Activated CD4-positive, alpha-beta T cell treated with anti-CD3 and anti-CD28 coated beads for 36 hours (primary cell): ENCODE data around the gene C17orf75. TPM values are rescaled to one million over a fixed set of nuclear protein-coding genes. Genes with fewer than 3 reads are reported as not detected.

ENCODE experiments used
- ATAC-seq: fragments of 200-7000 bp; cut with Tn5 transposase; one replicate; pipeline ENCODE4 v1.10.0; 2021; ENCODE audit warnings: mild to moderate bottlenecking, moderate library complexity
- CTCF ChIA-PET: fragments of 350-600 bp; sonication (Branson Sonifier 250); formaldehyde crosslinking; loops from one replicate; lab custom pipeline; 2021; ENCODE audit warnings: antibody characterized with exemption; lab: Charles Lee
- POLR2A ChIA-PET: fragments of 350-600 bp; sonication (Branson Sonifier 250); formaldehyde crosslinking; loops from one replicate; lab custom pipeline; 2021; ENCODE audit warnings: antibody characterized with exemption, inconsistent platforms; lab: Charles Lee
- DNase-seq: peaks from one replicate; pipeline ENCODE4 v3.0.0-alpha.2; 2020
- H3K27ac Mint-ChIP-seq: one replicate; pipeline ENCODE4 v1.8.0; 2021; ENCODE audit warnings: mixed read lengths
- H3K27me3 Mint-ChIP-seq: one replicate; pipeline ENCODE4 v1.8.0; 2021; ENCODE audit warnings: mixed read lengths
- H3K36me3 Mint-ChIP-seq: one replicate; pipeline ENCODE4 v1.8.0; 2021; ENCODE audit warnings: low read depth, mixed read lengths
- H3K4me1 Mint-ChIP-seq: one replicate; pipeline ENCODE4 v1.8.0; 2021; ENCODE audit warnings: mixed read lengths
- H3K4me3 Mint-ChIP-seq: one replicate; pipeline ENCODE4 v1.8.0; 2021; ENCODE audit warnings: mild to moderate bottlenecking, moderate library complexity, mixed read lengths
- H3K9me3 Mint-ChIP-seq: one replicate; pipeline ENCODE4 v1.8.0; 2021; ENCODE audit warnings: low read depth, mixed read lengths
- intact Hi-C, 2 experiments: fragments of 100-400 bp; cut with DNase I in 1 of 2; cut with micrococcal nuclease in 1 of 2; formaldehyde crosslinking; loops; one replicate each; pipeline versions ENCODE4 v1.14.2 to v1.15.1; 2022 to 2024; cut with DNase I, micrococcal nuclease
- total RNA-seq, 2 experiments: library from RNA; stranded (reverse); gene quantifications; one replicate each; pipeline ENCODE4 v1.2.3, GENCODE V29; 2021

C17orf75 gene
- total RNA-seq, 2 experiments from 2014 or later = 21.9 to 34.0 TPM

DNA sequence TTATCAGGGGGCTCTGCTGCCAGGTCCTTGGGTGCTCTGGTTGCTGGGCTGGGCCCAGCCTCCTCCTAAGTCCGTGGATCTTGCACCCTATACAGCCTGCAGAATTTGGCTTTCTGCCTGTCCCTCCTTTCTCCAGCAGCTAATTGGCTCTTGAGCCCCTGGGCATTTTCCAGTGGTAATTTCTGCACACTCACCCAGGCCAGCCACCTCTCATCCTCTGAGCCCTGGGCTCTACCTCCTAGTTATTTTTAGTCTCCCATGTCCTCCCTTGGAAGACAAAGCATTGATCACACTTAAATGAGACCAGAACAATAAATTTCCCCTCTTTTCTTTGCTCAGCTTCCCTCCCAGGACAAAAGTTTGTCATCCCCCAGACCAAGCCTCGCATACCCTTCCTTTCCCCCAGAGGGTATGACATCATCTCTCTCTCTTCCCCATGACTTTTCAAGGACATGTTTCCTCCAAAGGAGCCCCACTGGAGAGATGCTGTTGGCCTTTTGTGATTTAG lies 38.1 kb downstream of the C17orf75 start:
- Mint-ChIP-seq H3K4me1 (no peaks in the 10 kb centered on the region), H3K9me3 (no peaks in the 10 kb centered on the region)

DNA sequence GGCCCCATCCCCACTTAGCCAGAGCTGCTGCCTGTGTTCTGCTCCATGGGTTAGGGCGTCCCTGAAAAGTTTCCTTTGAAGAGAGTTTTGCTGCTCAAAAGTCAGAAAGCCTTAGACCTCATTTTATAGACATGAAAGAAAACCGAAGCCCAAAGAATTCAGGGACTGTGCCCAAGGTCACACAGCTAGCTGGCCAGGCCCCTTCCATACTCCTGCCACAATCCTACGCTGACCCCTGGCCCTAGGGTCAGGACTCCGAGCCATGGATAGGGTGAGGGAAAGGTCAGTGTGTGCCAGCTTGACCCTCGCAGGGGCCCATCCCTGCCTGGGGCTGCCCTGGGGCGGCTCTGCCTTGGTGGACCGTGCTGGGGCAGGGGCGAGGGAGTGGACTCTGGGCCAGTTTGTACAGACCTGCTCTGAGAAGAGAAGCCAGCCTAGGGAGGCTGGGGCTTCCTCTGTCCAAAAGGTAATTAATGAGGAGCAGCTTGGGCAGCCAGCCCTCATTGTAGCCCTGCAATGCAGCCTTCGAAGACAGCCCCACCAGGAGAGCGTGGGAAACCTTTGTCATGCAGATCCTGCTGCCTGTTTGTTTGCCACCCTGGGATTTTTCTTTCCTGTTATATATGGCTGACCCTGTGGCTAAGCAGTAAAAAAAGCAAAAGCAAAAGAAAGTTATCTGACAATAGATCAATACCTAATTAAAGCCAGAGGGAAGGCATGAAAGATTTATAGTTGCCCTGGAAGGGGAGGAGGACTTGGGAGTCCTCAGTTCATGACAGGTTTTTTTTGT lies 38.9 kb downstream of the C17orf75 start:
- Mint-ChIP-seq H3K4me1 (no peaks in the 10 kb centered on the region), H3K9me3 (no peaks in the 10 kb centered on the region), H3K4me3 (no peak overlapping the region), H3K27ac (no peak overlapping the region), H3K36me3 (no peaks in the 10 kb centered on the region), H3K27me3 (no peaks in the 10 kb centered on the region)
- intact Hi-C loops = no loop called here
- ChIA-PET POLR2A (no interaction called here), CTCF (no interaction called here)
- DNase-seq (no peak), ATAC-seq (no peak)

More for the DNA sequence above, 38.1 kb downstream of the C17orf75 start:
- ATAC-seq (no peak), DNase-seq (no peak)
- ChIA-PET POLR2A (no interaction called here), CTCF (interaction anchor here (0.7 kb wide), 1 partner anchor 48 kb away, joined by 4 read pairs; no protein-coding TSS in a partner anchor)
- intact Hi-C loops = no loop called here
- H3K36me3 Mint-ChIP-seq = no peaks in the 10 kb centered on the region
- H3K27me3 Mint-ChIP-seq = no peaks in the 10 kb centered on the region
- no peak overlapping the region for H3K4me3 Mint-ChIP-seq
- H3K27ac Mint-ChIP-seq = no peak overlapping the region

DNA sequence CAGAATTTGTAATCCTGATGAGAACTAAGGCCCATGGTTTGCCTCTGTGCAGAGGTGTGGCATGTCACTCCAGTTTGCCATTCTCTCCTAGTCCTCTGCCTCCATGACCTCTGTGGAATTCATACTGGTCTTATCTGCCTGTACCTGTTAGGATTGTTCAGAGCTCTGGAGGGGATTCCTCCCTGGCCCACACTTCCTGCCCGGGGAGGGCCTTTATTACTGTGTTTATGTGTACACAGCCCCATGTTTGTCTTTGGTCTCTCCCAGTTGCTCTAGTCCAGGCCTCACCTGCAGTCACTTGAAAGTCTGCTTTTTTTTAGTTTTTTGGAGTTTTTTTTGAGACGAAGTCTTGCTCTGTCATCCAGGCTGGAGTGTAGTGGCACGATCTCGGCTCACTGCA lies 39.9 kb downstream of the C17orf75 start:
- no peak overlapping the region for H3K4me3 Mint-ChIP-seq
- ChIA-PET CTCF (no interaction called here), POLR2A (no interaction called here)
- H3K27ac Mint-ChIP-seq = no peak overlapping the region
- H3K9me3 Mint-ChIP-seq = no peaks in the 10 kb centered on the region
- H3K36me3 Mint-ChIP-seq = no peaks in the 10 kb centered on the region
- ATAC-seq (no peak), DNase-seq (no peak)
- H3K27me3 Mint-ChIP-seq = no peaks in the 10 kb centered on the region
- no peaks in the 10 kb centered on the region for H3K4me1 Mint-ChIP-seq
- intact Hi-C loops = no loop called here

DNA sequence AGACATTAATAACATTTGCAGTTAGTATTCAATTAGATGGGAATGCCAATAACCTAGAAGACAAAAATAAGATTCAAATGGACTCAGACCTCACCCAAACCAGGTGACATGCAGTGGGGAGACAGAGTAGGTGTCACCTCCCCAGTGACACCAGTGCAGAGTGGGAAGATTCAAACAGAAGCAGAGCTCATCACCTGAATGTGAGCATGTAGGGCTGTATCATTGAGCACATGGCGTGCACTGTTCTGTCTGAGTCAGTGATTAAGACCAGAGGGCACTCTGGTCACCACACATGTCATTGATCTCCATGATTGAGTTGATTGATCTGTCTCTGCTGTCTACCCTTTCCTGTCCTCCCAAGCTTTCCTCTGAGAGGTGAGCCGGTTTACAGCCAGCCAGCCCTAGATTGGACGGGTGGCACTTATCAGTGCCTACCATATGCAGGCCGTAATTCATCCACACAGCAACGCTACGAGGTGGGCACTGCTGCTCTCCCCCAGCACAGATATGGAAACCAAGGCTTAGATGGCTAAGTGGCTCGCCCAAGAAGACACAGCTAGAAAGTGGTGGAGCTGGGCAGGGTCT lies 42.3 kb downstream of the C17orf75 start:
- H3K36me3 Mint-ChIP-seq = no peaks in the 10 kb centered on the region
- DNase-seq (no peak), ATAC-seq (no peak)
- H3K27ac Mint-ChIP-seq = no peak overlapping the region
- CTCF ChIA-PET = interaction anchor here (0.7 kb wide), 1 partner anchor 15 kb away, joined by 3 read pairs; no protein-coding TSS in a partner anchor
- H3K9me3 Mint-ChIP-seq = no peaks in the 10 kb centered on the region
- POLR2A ChIA-PET = no interaction called here
- H3K4me1 Mint-ChIP-seq = no peaks in the 10 kb centered on the region
- H3K4me3 Mint-ChIP-seq = no peak overlapping the region
- intact Hi-C loops = no loop called here
- no peaks in the 10 kb centered on the region for H3K27me3 Mint-ChIP-seq

DNA sequence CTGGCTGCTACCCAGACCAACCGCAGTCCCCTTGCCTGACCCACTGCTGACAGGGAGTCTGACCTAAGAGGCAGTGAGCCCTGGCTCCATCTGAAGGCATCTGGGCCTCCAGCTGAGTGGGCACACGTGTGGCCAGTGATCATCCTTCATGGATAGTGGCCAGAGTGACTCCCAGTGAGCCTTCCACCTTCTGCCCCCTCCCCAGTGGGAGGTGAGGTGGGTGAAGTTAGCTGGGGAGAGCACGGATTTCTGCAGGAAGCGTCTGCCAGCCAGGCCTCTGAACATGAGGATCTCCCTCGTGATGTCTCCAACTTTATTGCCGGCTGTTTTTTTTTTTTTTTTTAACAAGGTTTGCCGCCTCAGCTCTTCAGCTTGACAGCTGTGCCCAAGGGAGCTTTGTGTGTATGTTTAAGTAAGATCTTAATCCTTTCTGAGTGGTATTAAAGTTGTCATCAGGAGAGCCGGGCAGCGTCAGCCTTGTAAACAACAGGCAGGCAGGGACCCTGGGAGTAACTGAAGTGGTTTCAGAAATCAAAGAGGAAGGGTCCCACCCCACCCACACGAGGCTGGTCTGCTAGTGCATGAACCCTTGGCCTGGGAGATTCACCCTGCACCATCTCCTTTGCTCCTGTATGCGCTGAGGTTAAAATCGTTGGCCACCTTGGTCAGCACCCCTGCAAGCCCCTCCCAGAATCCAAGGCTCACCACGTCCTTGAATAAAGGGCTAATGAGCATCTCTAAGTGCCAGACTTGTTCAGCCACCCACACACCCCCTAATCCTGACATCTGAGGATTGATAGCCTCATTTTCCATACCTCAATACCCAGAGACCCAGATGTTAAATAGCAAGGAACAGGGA lies 43.0 kb downstream of the C17orf75 start:
- Mint-ChIP-seq H3K27ac (no peak overlapping the region), H3K27me3 (no peaks in the 10 kb centered on the region), H3K9me3 (no peaks in the 10 kb centered on the region), H3K36me3 (no peaks in the 10 kb centered on the region), H3K4me3 (no peak overlapping the region), H3K4me1 (no peaks in the 10 kb centered on the region)
- ATAC-seq = no peak
- ChIA-PET CTCF (no interaction called here), POLR2A (no interaction called here)
- intact Hi-C loops = no loop called here
- DNase-seq = no peak

DNA sequence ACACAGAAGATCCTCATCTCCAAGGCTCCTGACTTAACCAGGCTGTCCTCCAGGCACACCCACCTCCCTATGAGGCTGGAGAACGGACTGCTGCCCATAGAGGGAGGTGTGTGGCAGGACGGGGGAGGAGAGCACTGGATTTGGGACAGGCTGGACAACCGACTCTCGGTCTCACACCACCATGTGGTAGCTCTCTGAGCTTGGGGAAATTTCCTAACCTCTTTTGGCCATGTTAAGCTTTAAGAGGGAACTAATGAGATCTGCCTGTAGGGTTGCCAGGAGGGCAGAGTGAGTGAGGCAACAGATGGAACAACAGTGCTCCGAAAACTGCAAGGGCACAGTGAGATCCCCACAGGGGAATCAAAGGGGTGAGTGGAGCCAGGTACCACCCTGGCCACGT lies 43.7 kb downstream of the C17orf75 start:
- Mint-ChIP-seq H3K27ac (no peak overlapping the region), H3K9me3 (no peaks in the 10 kb centered on the region), H3K27me3 (no peaks in the 10 kb centered on the region), H3K4me3 (no peak overlapping the region), H3K4me1 (no peaks in the 10 kb centered on the region), H3K36me3 (no peaks in the 10 kb centered on the region)
- no peak for DNase-seq
- ATAC-seq = no peak
- intact Hi-C loops = no loop called here
- ChIA-PET CTCF (no interaction called here), POLR2A (no interaction called here)

DNA sequence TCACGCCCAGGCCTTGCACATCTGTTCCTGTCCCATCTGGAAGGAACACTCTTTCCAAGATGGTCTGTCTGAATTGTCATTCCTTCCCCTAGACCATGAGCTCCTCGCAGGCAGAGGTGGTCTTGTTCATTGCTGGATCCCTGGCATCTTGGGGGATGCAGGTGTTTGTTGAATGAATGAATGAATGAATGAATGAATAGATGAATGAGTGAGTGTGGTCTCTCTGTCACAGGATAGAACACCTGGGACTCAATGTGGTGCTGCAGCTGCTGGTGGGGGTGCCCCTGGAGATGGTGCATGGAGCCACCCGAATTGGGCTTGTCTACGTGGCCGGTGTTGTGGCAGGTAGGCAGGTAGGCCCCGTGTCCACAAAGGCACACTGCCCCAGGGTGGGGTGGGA lies 44.1 kb downstream of the C17orf75 start:
- Mint-ChIP-seq H3K4me1 (no peaks in the 10 kb centered on the region), H3K9me3 (no peaks in the 10 kb centered on the region)
- CTCF ChIA-PET = no interaction called here

DNA sequence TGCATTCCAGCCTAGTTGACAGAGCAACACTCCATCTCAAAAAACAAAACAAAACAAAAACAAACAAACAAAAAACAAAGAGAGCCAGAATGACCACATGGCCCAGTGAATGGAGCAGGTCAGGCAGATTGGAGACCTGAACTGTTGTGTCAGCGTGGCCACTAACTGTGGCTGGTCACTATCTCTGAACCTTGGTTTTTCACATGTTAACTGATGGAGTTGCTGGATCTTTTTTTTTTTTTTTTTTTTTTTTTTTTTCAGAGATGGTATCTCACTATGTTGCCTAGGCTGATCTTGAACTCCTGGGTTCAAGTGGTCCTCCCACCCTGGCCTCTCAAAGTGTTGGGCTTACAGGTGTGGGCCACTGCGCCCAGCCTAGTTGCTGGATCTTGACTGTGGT lies 44.5 kb downstream of the C17orf75 start:
- Mint-ChIP-seq H3K4me3 (no peak overlapping the region), H3K36me3 (no peaks in the 10 kb centered on the region), H3K4me1 (no peaks in the 10 kb centered on the region), H3K9me3 (no peaks in the 10 kb centered on the region), H3K27ac (no peak overlapping the region), H3K27me3 (no peaks in the 10 kb centered on the region)
- ChIA-PET CTCF (no interaction called here), POLR2A (no interaction called here)
- no peak for ATAC-seq
- intact Hi-C loops = no loop called here
- no peak for DNase-seq

More for the DNA sequence above, 44.1 kb downstream of the C17orf75 start:
- Mint-ChIP-seq H3K36me3 (no peaks in the 10 kb centered on the region), H3K4me3 (no peak overlapping the region), H3K27ac (no peak overlapping the region), H3K27me3 (no peaks in the 10 kb centered on the region)
- ATAC-seq (no peak), DNase-seq (no peak)
- POLR2A ChIA-PET = no interaction called here
- intact Hi-C loops = no loop called here

DNA sequence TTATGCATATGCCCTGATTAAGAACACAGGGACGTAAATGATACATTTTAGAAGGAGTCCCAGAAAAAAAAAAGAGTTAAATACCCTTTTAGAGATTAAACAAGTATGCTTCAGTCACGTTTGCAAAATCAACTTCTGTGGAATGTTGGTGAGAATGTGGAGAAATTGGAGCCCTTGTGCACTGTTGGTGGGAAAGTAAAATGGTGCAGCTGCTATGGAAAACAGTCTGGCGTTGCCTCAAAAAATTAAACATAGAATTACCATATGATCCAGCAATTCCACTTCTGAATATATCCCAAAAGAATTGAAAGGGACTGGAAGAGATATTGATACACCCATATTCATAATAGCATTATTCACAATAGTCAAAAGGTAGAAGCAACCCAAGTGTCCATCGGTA lies 49.9 kb downstream of the C17orf75 start:
- CTCF ChIA-PET = no interaction called here
- DNase-seq (no peak), ATAC-seq (no peak)
- peaks cover 2% of the 10 kb centered on the region for H3K27me3 Mint-ChIP-seq
- POLR2A ChIA-PET = no interaction called here
- H3K9me3 Mint-ChIP-seq = no peaks in the 10 kb centered on the region
- H3K36me3 Mint-ChIP-seq = no peaks in the 10 kb centered on the region
- no peak overlapping the region for H3K27ac Mint-ChIP-seq
- intact Hi-C loops = no loop called here
- H3K4me1 Mint-ChIP-seq = no peaks in the 10 kb centered on the region
- H3K4me3 Mint-ChIP-seq = no peak overlapping the region

DNA sequence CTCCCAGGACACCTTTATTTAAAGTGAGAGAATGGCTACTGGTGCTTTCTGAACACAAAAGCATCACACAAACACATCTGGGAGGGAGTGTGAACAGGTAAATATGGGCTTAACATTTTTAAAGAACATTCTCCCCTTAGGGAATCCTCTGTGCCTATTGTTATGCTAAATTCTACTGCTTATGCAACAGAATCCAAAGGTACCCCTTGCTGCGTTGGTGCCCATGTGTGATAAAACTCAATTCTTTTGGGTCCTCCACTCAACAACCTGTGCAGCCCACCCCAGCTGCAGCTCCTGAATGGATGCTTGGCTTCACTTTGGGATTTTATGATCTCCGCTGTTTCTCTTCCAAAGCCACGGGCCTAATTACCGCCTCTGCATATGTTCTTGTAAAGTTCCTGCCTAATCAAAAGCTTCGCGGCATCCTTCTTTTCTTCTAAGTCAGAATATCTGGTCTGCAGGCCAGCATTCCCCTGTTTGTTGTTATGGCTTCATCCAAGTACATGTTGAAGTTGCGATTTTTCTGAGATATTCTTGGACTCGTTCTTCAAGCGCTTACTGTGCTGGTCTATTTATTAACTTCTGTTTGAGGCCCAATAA lies 52.4 kb downstream of the C17orf75 start:
- Mint-ChIP-seq H3K9me3 (no peaks in the 10 kb centered on the region), H3K27me3 (peaks cover 2% of the 10 kb centered on the region), H3K36me3 (no peaks in the 10 kb centered on the region), H3K4me3 (no peak overlapping the region), H3K4me1 (no peaks in the 10 kb centered on the region), H3K27ac (no peak overlapping the region)
- ChIA-PET CTCF (interaction anchor here (1.1 kb wide), 2 partner anchors 12 to 36 kb away, joined by 3 read pairs; no protein-coding TSS in a partner anchor), POLR2A (no interaction called here)
- intact Hi-C loops = no loop called here
- DNase-seq (no peak), ATAC-seq (no peak)

DNA sequence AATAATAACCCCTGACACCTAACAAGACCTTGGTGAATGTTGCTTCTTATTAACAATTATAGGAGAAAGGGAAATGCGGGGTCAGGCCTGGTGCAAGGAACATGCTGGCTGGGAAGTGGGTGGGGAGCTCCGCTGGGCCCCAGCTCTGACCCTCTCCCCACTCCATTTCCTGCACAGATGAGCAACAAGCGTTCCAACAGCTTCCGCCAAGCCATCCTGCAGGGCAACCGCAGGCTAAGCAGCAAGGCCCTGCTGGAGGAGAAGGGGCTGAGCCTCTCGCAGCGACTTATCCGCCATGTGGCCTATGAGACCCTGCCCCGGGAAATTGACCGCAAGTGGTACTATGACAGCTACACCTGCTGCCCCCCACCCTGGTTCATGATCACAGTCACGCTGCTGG lies 53.4 kb downstream of the C17orf75 start:
- ChIA-PET CTCF (interaction anchor here (0.8 kb wide), 1 partner anchor 38 kb away, joined by 4 read pairs; no protein-coding TSS in a partner anchor), POLR2A (no interaction called here)
- no peak overlapping the region for H3K4me3 Mint-ChIP-seq
- no peaks in the 10 kb centered on the region for H3K9me3 Mint-ChIP-seq
- intact Hi-C loops = no loop called here
- peaks cover 4% of the 10 kb centered on the region for H3K27me3 Mint-ChIP-seq
- no peak for ATAC-seq
- no peaks in the 10 kb centered on the region for H3K4me1 Mint-ChIP-seq
- H3K36me3 Mint-ChIP-seq = no peaks in the 10 kb centered on the region
- no peak overlapping the region for H3K27ac Mint-ChIP-seq
- DNase-seq = no peak
